ENCODE results near the gene SYT8. TPM values are rescaled to one million over a fixed set of nuclear protein-coding genes. Genes with fewer than 3 reads are reported as not detected.

The SYT8 gene
- total and polyA plus RNA-seq, 2 experiments from 2014 or later: not detected

- H2AFZ ChIP-seq: no peak overlapping the region
- no peaks in the 10 kb centered on the region for H3K79me2 ChIP-seq (replicated peaks; ENCODE audit: insufficient read depth)
- H3K4me1 ChIP-seq (ENCODE audit: insufficient read depth): no peaks in the 10 kb centered on the region
- H3K36me3 ChIP-seq (ENCODE audit: insufficient read depth): no peaks in the 10 kb centered on the region
- no peaks in the 10 kb centered on the region for H3K36me3 Mint-ChIP-seq (ENCODE audit: low read depth)
- no peaks in the 10 kb centered on the region for H3F3A ChIP-seq (replicated peaks; ENCODE audit: low read depth)
- ATAC-seq: peak; percentile 87
- no peak overlapping the region for H3K4me3 Mint-ChIP-seq
- DNase-seq (ENCODE audit: low spot score): no peak
- no peak overlapping the region for H3K27ac ChIP-seq (ENCODE audit: low read depth)
- H3K27me3 ChIP-seq (ENCODE audit: insufficient read depth): no peaks in the 10 kb centered on the region
- peaks cover 2% of the 10 kb centered on the region; the same call in 1 of the 3 replicates for H3K4me1 Mint-ChIP-seq
- H3K27me3 Mint-ChIP-seq (ENCODE audit: insufficient read depth, low read depth, poor library complexity): peaks cover 9% of the 10 kb centered on the region
- TF ChIP-seq CREB1 (CRISPR knock-in tag; IDR thresholded peaks at IDR 0.05; ENCODE audit: low read depth) (no peak), EZH2phosphoT487 (IDR thresholded peaks at IDR 0.05; ENCODE audit: unreplicated experiment) (no peak), NANOG (IDR thresholded peaks at IDR 0.05; ENCODE audit: borderline replicate concordance) (no peak), ZNF114 (CRISPR knock-in tag; IDR thresholded peaks at IDR 0.05) (no peak), JUNB (IDR thresholded peaks at IDR 0.05; ENCODE audit: unreplicated experiment) (no peak), REST (IDR thresholded peaks at IDR 0.05; ENCODE audit: unreplicated experiment) (no peak), ZNF462 (CRISPR knock-in tag; IDR thresholded peaks at IDR 0.05) (no peak), CTCF (conservative IDR thresholded peaks at IDR 0.05; ENCODE audit: low read depth in 2 of 2) (no peak), EZH2 (IDR thresholded peaks at IDR 0.05; ENCODE audit: low read depth, unreplicated experiment) (no peak), ETS1 (IDR thresholded peaks at IDR 0.05) (no peak), STAT1 (IDR thresholded peaks at IDR 0.05; ENCODE audit: unreplicated experiment) (no peak), ZNF331 (CRISPR knock-in tag; IDR thresholded peaks at IDR 0.05; ENCODE audit: low read depth) (no peak), POLR2AphosphoS5 (IDR thresholded peaks at IDR 0.05; ENCODE audit: low read depth) (no peak)
- no peaks in the 10 kb centered on the region for H3K9me2 ChIP-seq (ENCODE audit: insufficient read depth)
- no peak overlapping the region for H3K4me3 ChIP-seq
- H3K27ac Mint-ChIP-seq: no peak overlapping the region
- H3K4me2 ChIP-seq: no peak overlapping the region
- no peaks in the 10 kb centered on the region for H4K20me1 ChIP-seq (replicated peaks; ENCODE audit: insufficient read depth)
- H3K9me3 Mint-ChIP-seq: no peaks in the 10 kb centered on the region
Observed at GRCh38 chr11:1785749-1786413, 48.9 kb upstream of the SYT8 start.

Measured in GM23338 (cell line).